ENCODE measurements around the gene RABGAP1.

The RABGAP1 gene

DNA sequence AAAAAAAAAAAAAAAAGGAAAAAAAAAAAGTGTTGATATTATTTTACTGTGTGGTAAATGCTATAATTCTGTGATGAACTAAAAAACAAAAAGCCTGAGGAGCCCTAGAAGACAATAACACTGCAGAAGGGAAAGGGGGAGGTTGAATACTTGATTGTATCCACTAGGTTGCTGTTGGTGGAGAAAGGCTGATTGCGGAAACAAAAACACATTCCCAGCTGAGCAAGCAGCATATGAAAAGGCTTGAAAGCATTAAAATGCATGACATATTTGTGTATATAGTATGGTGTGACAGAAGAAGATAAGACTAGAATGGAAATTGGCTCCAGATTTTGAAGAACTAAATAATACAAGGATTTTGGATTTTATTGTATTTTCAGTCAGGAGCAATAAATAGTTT, 8.9 kb downstream of the RABGAP1 start:
- Histone ChIP-seq H3K27me3 (replicated peaks; ENCODE audit: insufficient read depth, low read length) (no peaks in the 10 kb centered on the region), H3K36me3 (replicated peaks; ENCODE audit: insufficient read depth, low read length) (no peaks in the 10 kb centered on the region), H3K4me2 (ENCODE audit: low read depth, low read length) (no peak overlapping the region), H4K20me1 (ENCODE audit: insufficient read depth, low read length) (peaks cover 3% of the 10 kb centered on the region; the same call in 1 of the 2 replicates), H3K79me2 (ENCODE audit: low read length) (peaks cover 83% of the 10 kb centered on the region), H3F3A (ENCODE audit: insufficient read depth, low read length) (no peaks in the 10 kb centered on the region), H3K9me2 (replicated peaks; ENCODE audit: insufficient read depth, low read length) (no peaks in the 10 kb centered on the region), H3K9me3 (replicated peaks; ENCODE audit: insufficient read depth, low read length) (no peaks in the 10 kb centered on the region), H3K9ac (ENCODE audit: low read length) (no peak overlapping the region), H3K27ac (ENCODE audit: low read length) (no peak overlapping the region), H3K4me3 (ENCODE audit: low read length) (no peak overlapping the region), H2AFZ (ENCODE audit: low read length) (no peak overlapping the region), H3K4me1 (ENCODE audit: low read length) (no peaks in the 10 kb centered on the region)
- DNase-seq = no peak
- TF ChIP-seq, protein P1, sequence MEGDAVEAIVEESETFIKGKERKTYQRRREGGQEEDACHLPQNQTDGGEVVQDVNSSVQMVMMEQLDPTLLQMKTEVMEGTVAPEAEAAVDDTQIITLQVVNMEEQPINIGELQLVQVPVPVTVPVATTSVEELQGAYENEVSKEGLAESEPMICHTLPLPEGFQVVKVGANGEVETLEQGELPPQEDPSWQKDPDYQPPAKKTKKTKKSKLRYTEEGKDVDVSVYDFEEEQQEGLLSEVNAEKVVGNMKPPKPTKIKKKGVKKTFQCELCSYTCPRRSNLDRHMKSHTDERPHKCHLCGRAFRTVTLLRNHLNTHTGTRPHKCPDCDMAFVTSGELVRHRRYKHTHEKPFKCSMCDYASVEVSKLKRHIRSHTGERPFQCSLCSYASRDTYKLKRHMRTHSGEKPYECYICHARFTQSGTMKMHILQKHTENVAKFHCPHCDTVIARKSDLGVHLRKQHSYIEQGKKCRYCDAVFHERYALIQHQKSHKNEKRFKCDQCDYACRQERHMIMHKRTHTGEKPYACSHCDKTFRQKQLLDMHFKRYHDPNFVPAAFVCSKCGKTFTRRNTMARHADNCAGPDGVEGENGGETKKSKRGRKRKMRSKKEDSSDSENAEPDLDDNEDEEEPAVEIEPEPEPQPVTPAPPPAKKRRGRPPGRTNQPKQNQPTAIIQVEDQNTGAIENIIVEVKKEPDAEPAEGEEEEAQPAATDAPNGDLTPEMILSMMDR (IDR thresholded peaks at IDR 0.05; ENCODE audit: low read length) = no peak
- no peak for TF ChIP-seq EZH2 (optimal IDR thresholded peaks at IDR 0.05; ENCODE audit: low read depth, low read length)
- TF ChIP-seq EZH2phosphoT487 (IDR thresholded peaks at IDR 0.05; ENCODE audit: low read length) = no peak

DNA sequence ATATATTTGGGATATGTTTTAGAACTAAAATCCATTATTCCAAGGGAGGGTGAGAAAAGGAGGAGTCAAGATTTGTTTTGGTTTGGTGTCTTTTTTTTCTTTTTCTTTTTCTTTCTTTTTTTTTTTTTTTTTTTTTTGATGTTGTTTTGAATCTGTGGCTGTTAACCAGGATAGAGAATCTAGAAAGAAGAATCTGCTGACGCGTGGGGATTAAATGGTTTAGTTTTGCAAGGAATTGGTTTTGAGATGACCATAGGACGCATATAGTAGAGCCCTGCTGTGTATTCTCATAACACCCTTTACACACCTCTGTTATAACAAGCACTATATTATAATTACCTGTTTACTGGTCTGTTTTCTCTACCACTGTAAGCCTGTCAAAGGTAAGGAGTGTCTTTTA, 9.4 kb downstream of the RABGAP1 start:
- Histone ChIP-seq H3K27ac (ENCODE audit: low read length) (no peak overlapping the region), H3F3A (ENCODE audit: insufficient read depth, low read length) (no peaks in the 10 kb centered on the region), H3K4me1 (ENCODE audit: low read length) (no peaks in the 10 kb centered on the region), H3K79me2 (ENCODE audit: low read length) (peaks cover 83% of the 10 kb centered on the region), H3K4me2 (ENCODE audit: low read depth, low read length) (no peak overlapping the region), H3K27me3 (replicated peaks; ENCODE audit: insufficient read depth, low read length) (no peaks in the 10 kb centered on the region), H4K20me1 (ENCODE audit: insufficient read depth, low read length) (peaks cover 3% of the 10 kb centered on the region; the same call in 1 of the 2 replicates), H3K4me3 (ENCODE audit: low read length) (no peak overlapping the region), H3K36me3 (replicated peaks; ENCODE audit: insufficient read depth, low read length) (no peaks in the 10 kb centered on the region), H3K9me2 (replicated peaks; ENCODE audit: insufficient read depth, low read length) (no peaks in the 10 kb centered on the region), H2AFZ (ENCODE audit: low read length) (no peak overlapping the region), H3K9me3 (replicated peaks; ENCODE audit: insufficient read depth, low read length) (no peaks in the 10 kb centered on the region), H3K9ac (ENCODE audit: low read length) (no peak overlapping the region)
- TF ChIP-seq EZH2 (optimal IDR thresholded peaks at IDR 0.05; ENCODE audit: low read depth, low read length) = no peak
- TF ChIP-seq, protein P1 (IDR thresholded peaks at IDR 0.05; ENCODE audit: low read length) = no peak
- TF ChIP-seq EZH2phosphoT487 (IDR thresholded peaks at IDR 0.05; ENCODE audit: low read length) = no peak
- no peak for DNase-seq

DNA sequence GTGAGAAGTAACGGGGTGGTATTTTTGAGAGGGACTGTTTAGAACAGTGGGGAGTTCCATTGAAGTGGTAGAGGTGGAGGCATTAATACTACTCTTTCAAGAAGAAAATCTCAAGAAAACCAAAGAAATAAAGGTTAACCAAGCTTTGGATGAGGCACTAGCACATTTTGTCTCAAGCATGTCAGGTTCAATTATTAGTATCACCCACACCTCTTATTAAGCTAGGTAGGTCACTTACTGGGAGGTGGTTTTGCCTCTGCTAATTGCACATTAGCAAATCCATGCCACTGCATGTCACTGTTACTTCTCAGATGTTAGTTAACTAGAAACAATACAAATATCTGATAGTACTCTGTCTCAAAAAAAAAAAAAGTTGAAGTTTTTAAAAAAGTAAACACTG, 10.2 kb downstream of the RABGAP1 start:
- Histone ChIP-seq H2AFZ (ENCODE audit: low read length) (no peak overlapping the region), H3K27ac (ENCODE audit: low read length) (no peak overlapping the region), H3K9me3 (replicated peaks; ENCODE audit: insufficient read depth, low read length) (no peaks in the 10 kb centered on the region), H4K20me1 (ENCODE audit: insufficient read depth, low read length) (peaks cover 3% of the 10 kb centered on the region; the same call in 1 of the 2 replicates), H3K4me2 (ENCODE audit: low read depth, low read length) (no peak overlapping the region), H3F3A (ENCODE audit: insufficient read depth, low read length) (no peaks in the 10 kb centered on the region), H3K36me3 (replicated peaks; ENCODE audit: insufficient read depth, low read length) (no peaks in the 10 kb centered on the region), H3K4me1 (ENCODE audit: low read length) (no peaks in the 10 kb centered on the region), H3K9ac (ENCODE audit: low read length) (no peak overlapping the region), H3K27me3 (replicated peaks; ENCODE audit: insufficient read depth, low read length) (no peaks in the 10 kb centered on the region), H3K79me2 (ENCODE audit: low read length) (peaks cover 83% of the 10 kb centered on the region), H3K4me3 (ENCODE audit: low read length) (no peak overlapping the region), H3K9me2 (replicated peaks; ENCODE audit: insufficient read depth, low read length) (no peaks in the 10 kb centered on the region)
- no peak for DNase-seq
- TF ChIP-seq, protein P1 (IDR thresholded peaks at IDR 0.05; ENCODE audit: low read length) = no peak
- TF ChIP-seq EZH2phosphoT487 (IDR thresholded peaks at IDR 0.05; ENCODE audit: low read length) = no peak
- TF ChIP-seq EZH2 (optimal IDR thresholded peaks at IDR 0.05; ENCODE audit: low read depth, low read length) = no peak
